ENCODE measurements around the gene F8. TPM values are rescaled to one million over a fixed set of nuclear protein-coding genes. Genes with fewer than 3 reads are reported as not detected.

Gene F8
- total RNA-seq, 1 donor from 2014 or later: 49.7 TPM

DNA sequence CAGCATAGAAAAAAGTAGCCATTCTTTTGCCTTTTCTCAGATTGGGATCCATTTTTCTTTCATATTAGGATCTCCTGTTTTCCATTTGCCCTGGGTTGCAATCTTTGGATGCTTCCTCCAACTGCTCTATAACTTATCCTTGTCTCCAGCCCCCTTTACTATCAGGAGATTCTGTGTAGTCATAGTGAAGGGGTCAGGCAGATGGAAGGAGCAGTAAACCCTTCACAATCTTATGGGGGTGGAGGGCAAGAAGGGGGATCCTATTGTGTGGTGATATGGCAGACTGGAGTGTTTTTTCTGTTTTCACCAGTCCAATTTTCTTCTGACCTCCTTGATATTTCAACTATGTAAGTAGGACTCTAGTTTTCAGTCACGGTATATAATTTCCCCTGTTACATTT lies 186.4 kb downstream of the F8 start:
- Histone ChIP-seq H3K27me3 (ENCODE audit: low read depth) (no peaks in the 10 kb centered on the region), H3K4me1 (no peaks in the 10 kb centered on the region), H3K9me3 (replicated peaks) (no peaks in the 10 kb centered on the region), H3K4me3 (no peak overlapping the region), H3K27ac (replicated peaks) (no peak overlapping the region), H3K36me3 (no peaks in the 10 kb centered on the region)
- intact Hi-C loops (cut with micrococcal nuclease): no loop called here
- no peak for DNase-seq
- no peak for TF ChIP-seq CTCF (IDR thresholded peaks at IDR 0.05; ENCODE audit: borderline replicate concordance)

DNA sequence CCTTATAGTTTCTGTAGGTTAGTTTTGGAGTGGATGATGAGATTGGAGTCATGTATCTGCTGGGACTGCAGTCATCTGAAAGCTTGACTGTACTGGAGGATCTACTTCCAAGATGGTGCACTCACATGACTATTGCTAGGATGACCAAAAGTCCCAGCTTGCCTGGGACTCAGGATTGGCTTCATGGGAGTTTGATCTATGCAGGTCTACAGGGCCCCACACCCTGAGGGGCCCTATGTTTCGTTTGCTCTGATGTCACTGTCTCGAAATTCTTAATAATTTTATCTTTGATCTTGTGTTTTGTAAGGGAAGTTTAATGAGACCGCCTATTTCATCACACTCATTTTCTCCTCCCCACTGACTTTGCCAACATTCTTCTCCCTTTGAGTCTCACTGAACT lies 188.0 kb downstream of the F8 start, which contains the start of gene SMIM9:
SMIM9 (minus strand) TSS at position 101 of the 400 bp plus-strand sequence. CDS start 3,806 bp downstream, outside the sequence.
- Histone ChIP-seq H3K4me1 (no peaks in the 10 kb centered on the region), H3K4me3 (no peak within 1 kb of the TSS), H3K27me3 (ENCODE audit: low read depth) (no peaks in the 10 kb centered on the region), H3K27ac (replicated peaks) (no peak within 1 kb of the TSS), H3K36me3 (no peaks in the 10 kb centered on the region), H3K9me3 (replicated peaks) (no peaks in the 10 kb centered on the region)
- no peak for TF ChIP-seq CTCF (IDR thresholded peaks at IDR 0.05; ENCODE audit: borderline replicate concordance)
- intact Hi-C loops (cut with micrococcal nuclease): no loop called here
- DNase-seq: no peak

DNA sequence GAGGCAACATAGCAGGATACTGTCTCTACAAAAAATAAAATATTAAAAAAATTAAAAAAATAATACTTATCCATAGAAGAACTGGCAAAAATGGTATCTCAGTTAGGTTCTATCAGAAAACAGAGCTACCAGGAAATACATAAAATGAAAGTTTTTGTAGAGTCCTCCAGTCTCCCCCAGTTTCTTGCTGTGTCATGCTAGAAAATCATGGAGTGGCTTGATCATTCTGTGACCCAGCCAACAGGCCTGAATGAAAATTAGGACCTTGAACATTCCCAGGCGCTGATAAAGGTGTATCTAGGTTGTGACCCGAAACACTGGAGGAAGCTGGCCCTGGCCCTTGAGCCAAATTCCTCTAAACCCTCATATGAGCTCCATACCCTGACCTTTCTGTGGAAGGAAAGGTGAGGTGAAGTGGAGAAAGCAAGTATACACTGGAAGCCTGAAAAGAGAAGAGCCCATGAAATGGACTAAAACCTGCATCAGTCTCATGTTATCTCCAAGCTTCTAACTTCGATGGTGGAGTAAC lies 188.7 kb downstream of the F8 start:
- intact Hi-C loops (cut with micrococcal nuclease): no loop called here
- no peaks in the 10 kb centered on the region for H3K36me3 ChIP-seq
- DNase-seq: no peak
- no peaks in the 10 kb centered on the region for H3K9me3 ChIP-seq (replicated peaks)
- no peaks in the 10 kb centered on the region for H3K4me1 ChIP-seq
- H3K27me3 ChIP-seq (ENCODE audit: low read depth): no peaks in the 10 kb centered on the region
- H3K4me3 ChIP-seq: no peak overlapping the region
- TF ChIP-seq CTCF (IDR thresholded peaks at IDR 0.05; ENCODE audit: borderline replicate concordance): no peak
- H3K27ac ChIP-seq (replicated peaks): no peak overlapping the region

GRCh38 chrX:154829926-154830442 lies 192.5 kb downstream of the F8 start:
- Histone ChIP-seq H3K4me3 (no peak overlapping the region), H3K36me3 (no peaks in the 10 kb centered on the region), H3K9me3 (replicated peaks) (no peaks in the 10 kb centered on the region), H3K27me3 (ENCODE audit: low read depth) (no peaks in the 10 kb centered on the region), H3K27ac (replicated peaks) (no peak overlapping the region), H3K4me1 (no peaks in the 10 kb centered on the region)
- TF ChIP-seq CTCF (IDR thresholded peaks at IDR 0.05; ENCODE audit: borderline replicate concordance): no peak
- intact Hi-C loops (cut with micrococcal nuclease): no loop called here
- no peak for DNase-seq

GRCh38 chrX:154829134-154829533 lies 193.4 kb downstream of the F8 start:
- intact Hi-C loops (cut with micrococcal nuclease): no loop called here
- Histone ChIP-seq H3K27me3 (ENCODE audit: low read depth) (no peaks in the 10 kb centered on the region), H3K4me3 (no peak overlapping the region), H3K9me3 (replicated peaks) (no peaks in the 10 kb centered on the region), H3K36me3 (no peaks in the 10 kb centered on the region), H3K27ac (replicated peaks) (no peak overlapping the region), H3K4me1 (no peaks in the 10 kb centered on the region)
- DNase-seq: no peak
- no peak for TF ChIP-seq CTCF (IDR thresholded peaks at IDR 0.05; ENCODE audit: borderline replicate concordance)

Data from left ventricle myocardium inferior (tissue), 1 donor.